Vagina (tissue), 2 donors: ENCODE data around the gene COL11A1. TPM values are rescaled to one million over a fixed set of nuclear protein-coding genes. Genes with fewer than 3 reads are reported as not detected.
"Not testable (repeated sequence)": the region's sequence is repeated elsewhere in the genome, so short reads cannot be mapped to it uniquely, and the experiment has no call there.

Experiments
- DNase-seq, 2 donors: peaks; one replicate each; pipeline ENCODE4 v3.0.0-alpha.2; 2017; ENCODE audit errors: extremely low spot score in 2 of 2
- H3K27ac ChIP-seq: fragments of 200-600 bp; sonication (generic); one replicate; pipeline ENCODE4 v1.5.1; 2019
- H3K27me3 ChIP-seq: fragments of 200-600 bp; sonication (generic); one replicate; pipeline ENCODE4 v1.5.1; 2019
- H3K36me3 ChIP-seq, 2 donors: fragments of 200-600 bp; sonication (generic); one replicate each; pipeline ENCODE4 v1.5.1; 2017 to 2019
- H3K4me1 ChIP-seq: fragments of 200-600 bp; sonication (generic); one replicate; pipeline ENCODE4 v1.5.1; 2019
- H3K4me3 ChIP-seq, 2 donors: fragments of 200-600 bp; sonication (generic); 1 replicate in 1 of 2; 2 replicates in 1 of 2; pipeline ENCODE4 v1.5.1; 2016 to 2019
- H3K9me3 ChIP-seq: fragments of 200-600 bp; sonication (generic); one replicate; pipeline ENCODE4 v1.5.1; 2019
- CTCF ChIP-seq, 3 experiments: fragments of 450-650 bp in 2 of 3; fragments of 200-600 bp in 1 of 3; sonication (generic) in 1 of 3; IDR thresholded peaks; one replicate each; pipeline ENCODE4 v1.5.1; 2017 to 2019; ENCODE audit warnings: antibody characterized with exemption in 3 of 3, mild to moderate bottlenecking in 2 of 3, moderate library complexity in 2 of 3
- POLR2A ChIP-seq, 2 donors: fragments of 450-650 bp; IDR thresholded peaks; one replicate each; pipeline ENCODE4 v1.6.1; 2017; ENCODE audit warnings: antibody characterized with exemption in 2 of 2, mild to moderate bottlenecking in 2 of 2, moderate library complexity in 2 of 2
- POLR2AphosphoS5 ChIP-seq, 2 donors: sonication (generic); formaldehyde crosslinking; IDR thresholded peaks; one replicate each; pipeline ENCODE4 v1.9.0; 2017; ENCODE audit warnings: antibody characterized with exemption in 2 of 2, mild to moderate bottlenecking in 2 of 2, low read depth in 1 of 2; ENCODE audit not compliant: insufficient read depth in 1 of 2
- intact Hi-C: fragments of 100-400 bp; cut with DNase I; formaldehyde crosslinking; loops from one replicate; pipeline ENCODE4 v1.15.1; 2023
- total RNA-seq: library from RNA; depleted of rRNA; stranded (reverse); fragments of >200 nt; gene quantifications from one replicate; pipeline ENCODE4 v1.2.3, GENCODE V29; 2016

Gene COL11A1
- total RNA-seq, 1 donor from 2014 or later: not detected

- Histone ChIP-seq H3K4me3 (no peak overlapping the region), H3K27me3 (no peaks in the 10 kb centered on the region), H3K36me3 (no peaks in the 10 kb centered on the region), H3K9me3 (no peaks in the 10 kb centered on the region), H3K27ac (no peak overlapping the region), H3K4me1 (no peaks in the 10 kb centered on the region)
- no peak for TF ChIP-seq POLR2A (IDR thresholded peaks at IDR 0.05)
- TF ChIP-seq POLR2AphosphoS5 (IDR thresholded peaks at IDR 0.05; ENCODE audit: insufficient read depth in 1 of 2, low read depth in 1 of 2): no peak
- TF ChIP-seq CTCF (IDR thresholded peaks at IDR 0.05): no peak
- intact Hi-C loops: no loop called here
- DNase-seq: no peak
These were observed 270.3 kb downstream of the COL11A1 start for GRCh38 chr1:102838016-102838415.

- intact Hi-C loops: no loop called here
- Histone ChIP-seq H3K4me3 (no peak overlapping the region), H3K36me3 (no peaks in the 10 kb centered on the region), H3K4me1 (no peaks in the 10 kb centered on the region), H3K27me3 (no peaks in the 10 kb centered on the region), H3K9me3 (no peaks in the 10 kb centered on the region), H3K27ac (no peak overlapping the region)
- no peak for DNase-seq
- TF ChIP-seq POLR2A (IDR thresholded peaks at IDR 0.05) (no peak), POLR2AphosphoS5 (IDR thresholded peaks at IDR 0.05; ENCODE audit: insufficient read depth in 1 of 2, low read depth in 1 of 2) (no peak), CTCF (IDR thresholded peaks at IDR 0.05) (no peak)
These were observed 270.8 kb downstream of the COL11A1 start for GRCh38 chr1:102837551-102837950.

DNA sequence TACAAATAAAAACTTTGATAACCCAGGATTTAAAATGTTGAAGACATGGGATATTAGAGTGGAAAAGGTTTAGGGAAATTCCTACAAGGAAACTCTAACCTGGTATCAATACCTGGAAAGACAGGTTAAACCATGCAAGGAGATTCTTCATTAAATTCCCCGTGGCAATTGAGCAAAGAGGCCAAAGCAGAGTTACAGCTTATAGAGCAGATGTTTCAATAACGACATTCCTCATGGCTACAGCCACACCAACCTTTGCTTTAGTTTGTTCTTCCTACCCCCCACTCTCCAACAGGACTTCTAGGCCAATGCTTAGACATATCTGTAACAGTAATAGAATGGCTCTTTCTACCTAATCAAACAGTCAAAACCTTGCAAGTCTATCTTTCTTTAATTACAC, 271.3 kb downstream of the COL11A1 start:
- intact Hi-C loops: no loop called here
- no peaks in the 10 kb centered on the region for H3K4me1 ChIP-seq
- no peak for TF ChIP-seq POLR2AphosphoS5 (IDR thresholded peaks at IDR 0.05; ENCODE audit: insufficient read depth in 1 of 2, low read depth in 1 of 2)
- TF ChIP-seq CTCF (IDR thresholded peaks at IDR 0.05): no peak
- TF ChIP-seq POLR2A (IDR thresholded peaks at IDR 0.05): no peak
- H3K27ac ChIP-seq: no peak overlapping the region
- no peaks in the 10 kb centered on the region for H3K27me3 ChIP-seq
- H3K9me3 ChIP-seq: no peaks in the 10 kb centered on the region
- no peaks in the 10 kb centered on the region for H3K36me3 ChIP-seq
- DNase-seq: no peak
- H3K4me3 ChIP-seq: no peak overlapping the region

- Histone ChIP-seq H3K27ac (no peak overlapping the region), H3K4me1 (no peaks in the 10 kb centered on the region), H3K4me3 (no peak overlapping the region), H3K9me3 (no peaks in the 10 kb centered on the region), H3K27me3 (no peaks in the 10 kb centered on the region), H3K36me3 (no peaks in the 10 kb centered on the region)
- intact Hi-C loops: no loop called here
- TF ChIP-seq POLR2A (IDR thresholded peaks at IDR 0.05) (no peak), CTCF (IDR thresholded peaks at IDR 0.05) (no peak), POLR2AphosphoS5 (IDR thresholded peaks at IDR 0.05; ENCODE audit: insufficient read depth in 1 of 2, low read depth in 1 of 2) (no peak)
- DNase-seq: no peak
These were observed 273.5 kb downstream of the COL11A1 start for GRCh38 chr1:102834688-102835320.

DNA sequence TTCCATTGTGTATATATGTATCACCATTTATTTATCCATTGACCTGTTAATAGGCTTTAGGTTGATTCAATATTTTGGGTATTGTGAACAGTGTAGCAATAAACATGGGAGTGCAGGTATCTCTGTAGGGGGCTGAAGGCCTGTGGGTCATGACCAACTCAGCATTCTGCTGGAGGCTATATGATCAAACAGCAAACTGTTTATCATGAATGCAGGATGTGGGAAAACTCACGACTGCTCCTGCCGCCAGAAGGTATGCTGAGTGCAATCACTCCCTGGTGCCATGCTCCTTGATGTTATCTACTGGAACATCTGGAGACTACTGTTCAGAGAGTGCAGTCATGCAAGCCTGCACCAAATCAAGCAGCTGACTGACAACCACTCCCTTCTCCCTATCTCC, 275.2 kb downstream of the COL11A1 start:
- no peaks in the 10 kb centered on the region for H3K27me3 ChIP-seq
- no peaks in the 10 kb centered on the region for H3K36me3 ChIP-seq
- H3K4me1 ChIP-seq: no peaks in the 10 kb centered on the region
- no peak for TF ChIP-seq POLR2A (IDR thresholded peaks at IDR 0.05)
- no peak for TF ChIP-seq CTCF (IDR thresholded peaks at IDR 0.05)
- TF ChIP-seq POLR2AphosphoS5 (IDR thresholded peaks at IDR 0.05; ENCODE audit: insufficient read depth in 1 of 2, low read depth in 1 of 2): no peak
- intact Hi-C loops: no loop called here
- H3K9me3 ChIP-seq: no peaks in the 10 kb centered on the region
- no peak for DNase-seq
- H3K27ac ChIP-seq: no peak overlapping the region
- H3K4me3 ChIP-seq: no peak overlapping the region

DNA sequence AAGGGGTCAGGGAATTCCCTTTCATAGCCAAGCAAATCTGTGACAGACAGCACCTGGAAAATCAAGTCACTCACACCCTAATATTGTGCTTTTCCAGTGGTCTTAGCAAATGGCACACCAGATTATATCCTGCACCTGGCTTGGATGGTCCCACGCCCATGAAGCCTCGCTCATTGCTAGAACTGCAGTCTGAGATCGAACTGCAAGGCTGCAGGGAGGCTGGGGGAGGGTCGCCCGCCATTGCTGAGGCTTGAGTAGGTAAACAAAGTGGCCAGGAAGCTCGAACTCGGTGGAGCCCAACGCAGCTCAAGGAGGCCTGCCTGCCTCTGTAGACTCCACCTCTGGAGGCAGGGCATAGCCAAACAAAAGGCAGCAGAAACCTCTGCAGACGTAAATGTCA, 281.6 kb downstream of the COL11A1 start:
- H3K36me3 ChIP-seq, DNase-seq, H3K27me3 ChIP-seq, H3K4me1 ChIP-seq, H3K4me3 ChIP-seq, intact Hi-C loops, H3K9me3 ChIP-seq, H3K27ac ChIP-seq: not testable (repeated sequence)
